Coronary artery (tissue), 2 donors: ENCODE measurements around the gene AUTS2.

Source experiments
- DNase-seq: peaks from one replicate; pipeline ENCODE4 v3.0.0-alpha.2; 2017; ENCODE audit warnings: low spot score
- H3K27ac ChIP-seq, 2 donors: fragments of 200-600 bp; sonication (generic); one replicate each; pipeline ENCODE4 v1.5.1; 2016 to 2019
- H3K4me3 ChIP-seq: fragments of 200-600 bp; sonication (generic); 2 replicates; pipeline ENCODE4 v1.5.1; 2016; ENCODE audit warnings: mild to moderate bottlenecking, moderate library complexity
- TF ChIP-seq, protein P1 (sequence below): fragments of 200-600 bp; sonication (generic); IDR thresholded peaks from one replicate; pipeline ENCODE4 v1.5.1; 2019; ENCODE audit warnings: antibody characterized with exemption

Gene AUTS2

DNA sequence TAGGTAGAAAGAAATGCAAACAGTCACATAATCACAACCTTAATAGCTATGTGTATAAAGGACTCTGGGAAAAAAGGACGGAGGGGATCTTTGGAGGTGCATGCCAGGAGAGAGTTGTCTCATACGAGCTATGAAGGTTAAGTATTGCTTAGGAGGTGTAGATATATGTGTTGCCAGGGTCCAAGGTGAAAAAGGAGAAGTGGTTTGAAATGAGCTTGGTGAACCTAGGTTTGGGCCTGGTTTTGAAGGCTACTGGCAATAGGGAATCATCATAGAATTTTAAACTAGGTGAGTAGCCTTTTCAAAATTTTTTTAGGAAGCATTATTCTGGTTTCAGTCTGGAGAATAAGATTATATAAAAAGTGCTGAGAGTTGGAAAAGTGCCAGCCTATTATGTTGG is 336.8 kb downstream of the AUTS2 start:
- no peak for DNase-seq
- H3K4me3 ChIP-seq, result no peak overlapping the region
- no peak overlapping the region for H3K27ac ChIP-seq
- TF ChIP-seq, protein P1, sequence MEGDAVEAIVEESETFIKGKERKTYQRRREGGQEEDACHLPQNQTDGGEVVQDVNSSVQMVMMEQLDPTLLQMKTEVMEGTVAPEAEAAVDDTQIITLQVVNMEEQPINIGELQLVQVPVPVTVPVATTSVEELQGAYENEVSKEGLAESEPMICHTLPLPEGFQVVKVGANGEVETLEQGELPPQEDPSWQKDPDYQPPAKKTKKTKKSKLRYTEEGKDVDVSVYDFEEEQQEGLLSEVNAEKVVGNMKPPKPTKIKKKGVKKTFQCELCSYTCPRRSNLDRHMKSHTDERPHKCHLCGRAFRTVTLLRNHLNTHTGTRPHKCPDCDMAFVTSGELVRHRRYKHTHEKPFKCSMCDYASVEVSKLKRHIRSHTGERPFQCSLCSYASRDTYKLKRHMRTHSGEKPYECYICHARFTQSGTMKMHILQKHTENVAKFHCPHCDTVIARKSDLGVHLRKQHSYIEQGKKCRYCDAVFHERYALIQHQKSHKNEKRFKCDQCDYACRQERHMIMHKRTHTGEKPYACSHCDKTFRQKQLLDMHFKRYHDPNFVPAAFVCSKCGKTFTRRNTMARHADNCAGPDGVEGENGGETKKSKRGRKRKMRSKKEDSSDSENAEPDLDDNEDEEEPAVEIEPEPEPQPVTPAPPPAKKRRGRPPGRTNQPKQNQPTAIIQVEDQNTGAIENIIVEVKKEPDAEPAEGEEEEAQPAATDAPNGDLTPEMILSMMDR, result no peak

DNA sequence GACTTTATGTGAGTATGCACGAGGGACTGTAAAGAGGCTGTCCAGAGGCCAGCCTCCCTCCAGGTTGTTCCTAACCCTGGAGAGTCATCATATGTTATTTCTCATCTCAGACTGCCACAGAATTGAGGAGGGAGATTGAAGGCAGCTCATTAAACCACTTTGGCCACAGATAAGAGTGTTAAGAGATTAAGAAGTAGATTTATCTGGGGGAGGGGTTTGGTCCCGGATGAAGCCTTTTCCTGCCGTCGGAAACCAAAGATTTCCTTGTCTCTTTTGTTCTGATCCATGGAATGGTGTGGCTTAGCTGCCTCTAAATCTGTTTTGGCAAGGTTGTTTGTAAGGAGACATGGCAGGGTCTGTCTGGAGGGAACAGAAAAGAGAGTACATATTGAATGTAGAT is 338.8 kb downstream of the AUTS2 start:
- no peak overlapping the region for H3K27ac ChIP-seq
- TF ChIP-seq, protein P1, result no peak
- no peak overlapping the region for H3K4me3 ChIP-seq
- DNase-seq, result no peak

DNA sequence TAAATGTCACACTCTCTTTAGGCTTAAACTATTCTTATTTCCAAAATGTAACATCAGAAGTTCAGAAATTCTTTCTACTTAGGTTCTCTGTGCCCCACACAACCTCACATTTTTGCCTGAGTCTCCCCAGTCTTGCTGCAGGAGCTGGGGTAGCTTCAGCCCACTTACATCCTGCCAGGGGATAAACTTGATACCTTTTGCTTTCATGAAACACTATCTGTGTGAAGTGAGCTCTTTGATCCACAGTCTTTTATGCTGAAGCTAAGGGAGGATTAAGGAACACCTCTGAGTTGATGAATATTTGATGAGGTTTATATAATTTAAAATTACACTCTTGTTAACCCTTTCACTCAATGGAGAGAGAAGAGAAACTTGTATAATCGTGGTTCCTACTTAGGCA is 341.0 kb downstream of the AUTS2 start:
- Histone ChIP-seq H3K4me3 (no peak overlapping the region), H3K27ac (no peak overlapping the region)
- TF ChIP-seq, protein P1, result no peak
- no peak for DNase-seq

DNA sequence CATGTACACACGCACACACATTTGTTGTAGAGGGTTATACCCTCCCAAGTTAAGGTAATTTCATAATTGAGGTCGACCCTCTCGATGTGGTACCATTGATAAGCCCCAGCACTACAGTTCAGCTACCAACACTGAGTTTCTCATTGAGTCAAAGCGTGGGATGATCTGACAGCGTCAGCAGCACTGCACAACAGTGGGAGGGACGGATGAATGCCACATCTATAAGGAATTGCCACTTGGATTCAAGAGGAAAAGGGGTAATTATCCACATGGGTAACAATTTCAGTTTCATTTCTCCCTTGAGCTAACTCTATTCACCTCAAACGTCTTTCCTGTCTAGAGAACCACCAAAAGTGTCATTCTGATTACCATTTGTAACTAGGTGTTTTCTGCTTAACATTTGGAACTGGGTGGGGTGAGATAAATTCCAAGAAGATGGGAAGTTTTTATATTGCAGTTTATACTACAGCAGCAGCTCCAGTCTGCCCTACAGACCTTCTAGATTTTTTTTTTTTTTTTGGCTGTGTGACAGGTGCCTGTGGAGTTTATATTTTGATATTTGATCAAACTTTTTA is 342.9 kb downstream of the AUTS2 start:
- DNase-seq, result no peak
- Histone ChIP-seq H3K4me3 (no peak overlapping the region), H3K27ac (no peak overlapping the region)
- TF ChIP-seq, protein P1, result no peak

DNA sequence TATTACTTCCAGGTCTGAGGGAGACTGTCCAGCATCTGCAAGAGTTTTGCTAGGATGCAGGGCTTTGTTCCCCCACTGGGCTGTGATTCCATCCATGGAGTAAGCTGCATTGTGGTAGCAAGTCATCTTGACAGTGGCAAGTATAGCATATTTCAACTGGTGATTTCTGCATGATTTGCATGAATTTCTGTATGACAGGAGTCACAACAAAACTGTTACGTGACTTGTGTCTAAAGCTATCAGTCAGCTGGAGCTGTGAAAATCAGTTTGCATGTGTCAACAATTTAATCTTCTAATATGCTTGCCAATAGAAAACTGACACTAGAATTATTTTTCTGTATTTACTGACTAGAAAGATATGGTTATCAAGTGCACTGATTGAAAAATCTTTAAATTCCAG is 344.3 kb downstream of the AUTS2 start:
- TF ChIP-seq, protein P1, result no peak
- DNase-seq, result no peak
- H3K27ac ChIP-seq, result no peak overlapping the region
- no peak overlapping the region for H3K4me3 ChIP-seq

DNA sequence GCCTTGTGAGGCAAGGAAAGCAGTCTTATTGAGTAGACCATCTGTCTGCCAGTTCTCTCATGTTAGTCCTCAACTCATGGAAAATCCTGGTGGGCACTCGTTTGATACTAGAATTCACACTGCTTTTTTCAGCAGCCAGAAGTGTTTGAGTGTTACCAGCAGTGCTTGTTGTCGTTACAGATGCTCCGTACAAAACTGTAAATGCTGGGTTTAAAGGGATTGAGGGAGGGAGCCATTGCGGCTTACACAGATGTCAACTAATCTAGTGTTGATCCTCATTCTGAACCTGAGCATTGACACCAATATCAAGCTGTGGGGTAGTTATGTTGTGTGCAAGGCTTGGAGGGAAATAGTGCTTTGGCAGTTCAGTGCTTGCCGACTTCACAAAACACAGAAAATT is 348.6 kb downstream of the AUTS2 start:
- no peak overlapping the region for H3K4me3 ChIP-seq
- TF ChIP-seq, protein P1, result no peak
- no peak overlapping the region for H3K27ac ChIP-seq
- DNase-seq, result no peak

DNA sequence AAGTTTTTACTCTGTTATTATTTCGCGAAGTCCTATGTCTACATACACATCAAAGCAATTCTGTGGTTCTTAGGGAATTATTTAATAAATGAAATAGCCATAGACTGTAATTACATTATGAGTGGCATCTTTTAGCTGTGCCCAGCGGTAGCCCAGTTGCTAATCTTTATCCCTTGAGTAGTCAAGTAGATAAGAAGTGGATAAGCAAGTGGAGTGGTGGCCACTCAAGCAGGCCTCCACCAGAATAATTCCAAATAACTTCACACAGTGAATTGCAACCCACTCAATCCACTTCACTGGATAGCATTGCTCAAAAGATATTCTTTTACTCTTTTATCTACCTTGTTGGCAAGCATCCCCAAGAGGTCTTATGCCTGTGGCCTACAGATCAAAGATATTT is 349.7 kb downstream of the AUTS2 start:
- Histone ChIP-seq H3K4me3 (no peak overlapping the region), H3K27ac (no peak overlapping the region)
- TF ChIP-seq, protein P1, result no peak
- DNase-seq, result no peak
